Effector memory CD4-positive, alpha-beta T cell (primary cell): ENCODE data around the gene CTNND2.

Source experiments
- DNase-seq, 3 donors: peaks; one replicate each; pipeline ENCODE4 v3.0.0-alpha.2; 2020
- H3K27ac ChIP-seq: 2 replicates; pipeline ENCODE4 v1.7.0; 2013; ENCODE audit warnings: mild to moderate bottlenecking, low read length, moderate library complexity; ENCODE audit not compliant: insufficient read depth, poor library complexity, severe bottlenecking
- H3K27me3 ChIP-seq: replicated peaks from 2 replicates; pipeline ENCODE4 v1.7.0; 2013; ENCODE audit warnings: mild to moderate bottlenecking, low read length; ENCODE audit not compliant: insufficient read depth, control insufficient read depth, poor library complexity, severe bottlenecking
- H3K36me3 ChIP-seq: 2 replicates; pipeline ENCODE4 v1.7.0; 2013; ENCODE audit warnings: mild to moderate bottlenecking, low read length, moderate library complexity; ENCODE audit not compliant: control insufficient read depth, insufficient read depth
- H3K4me1 ChIP-seq: 2 replicates; pipeline ENCODE4 v1.7.0; 2013; ENCODE audit warnings: low read length, mild to moderate bottlenecking; ENCODE audit not compliant: control insufficient read depth, insufficient read depth, poor library complexity, severe bottlenecking
- H3K4me3 ChIP-seq: 2 replicates; pipeline ENCODE4 v1.7.0; 2013; ENCODE audit warnings: low read length, low read depth, mild to moderate bottlenecking; ENCODE audit not compliant: insufficient read depth, poor library complexity, severe bottlenecking
- H3K9me3 ChIP-seq: 2 replicates; pipeline ENCODE4 v1.7.0; 2013; ENCODE audit warnings: mild to moderate bottlenecking, low read length, moderate library complexity; ENCODE audit not compliant: control insufficient read depth

Gene CTNND2

GRCh38 chr5:11311272-11311671 is 593.0 kb downstream of the CTNND2 start:
- Histone ChIP-seq H3K4me3 (no peak overlapping the region), H3K27me3 (no peaks in the 10 kb centered on the region), H3K27ac (no peak overlapping the region), H3K9me3 (no peaks in the 10 kb centered on the region), H3K4me1 (no peaks in the 10 kb centered on the region), H3K36me3 (no peaks in the 10 kb centered on the region)
- no peak for DNase-seq

GRCh38 chr5:11310158-11310557 is 594.1 kb downstream of the CTNND2 start:
- Histone ChIP-seq H3K27ac (no peak overlapping the region), H3K9me3 (no peaks in the 10 kb centered on the region)
- DNase-seq, result no peak

GRCh38 chr5:11306365-11306764 is 597.9 kb downstream of the CTNND2 start:
- Histone ChIP-seq H3K4me1 (no peaks in the 10 kb centered on the region), H3K27me3 (no peaks in the 10 kb centered on the region), H3K36me3 (no peaks in the 10 kb centered on the region), H3K9me3 (no peaks in the 10 kb centered on the region), H3K27ac (no peak overlapping the region), H3K4me3 (no peak overlapping the region)
- DNase-seq, result no peak

More at GRCh38 chr5:11310158-11310557, 594.1 kb downstream of the CTNND2 start:
- no peaks in the 10 kb centered on the region for H3K27me3 ChIP-seq
- H3K4me3 ChIP-seq, result no peak overlapping the region
- H3K36me3 ChIP-seq, result no peaks in the 10 kb centered on the region
- no peaks in the 10 kb centered on the region for H3K4me1 ChIP-seq

GRCh38 chr5:11305245-11305644 is 599.0 kb downstream of the CTNND2 start:
- Histone ChIP-seq H3K4me3 (no peak overlapping the region), H3K36me3 (no peaks in the 10 kb centered on the region), H3K27ac (no peak overlapping the region), H3K27me3 (no peaks in the 10 kb centered on the region), H3K4me1 (no peaks in the 10 kb centered on the region), H3K9me3 (no peaks in the 10 kb centered on the region)
- no peak for DNase-seq

- no peak overlapping the region for H3K4me3 ChIP-seq
- DNase-seq, result no peak
- H3K27me3 ChIP-seq, result no peaks in the 10 kb centered on the region
- H3K4me1 ChIP-seq, result no peaks in the 10 kb centered on the region
- H3K9me3 ChIP-seq, result no peaks in the 10 kb centered on the region
- no peaks in the 10 kb centered on the region for H3K36me3 ChIP-seq
- no peak overlapping the region for H3K27ac ChIP-seq
These were observed 599.6 kb downstream of the CTNND2 start for GRCh38 chr5:11304641-11305040.

- Histone ChIP-seq H3K9me3 (no peaks in the 10 kb centered on the region), H3K27ac (no peak overlapping the region), H3K36me3 (no peaks in the 10 kb centered on the region), H3K4me1 (no peaks in the 10 kb centered on the region), H3K4me3 (no peak overlapping the region), H3K27me3 (no peaks in the 10 kb centered on the region)
- DNase-seq, result no peak
These were observed 601.6 kb downstream of the CTNND2 start for GRCh38 chr5:11302663-11303062.

GRCh38 chr5:11301171-11301570 is 603.1 kb downstream of the CTNND2 start:
- Histone ChIP-seq H3K9me3 (no peaks in the 10 kb centered on the region), H3K4me1 (no peaks in the 10 kb centered on the region), H3K27me3 (no peaks in the 10 kb centered on the region), H3K36me3 (no peaks in the 10 kb centered on the region), H3K27ac (no peak overlapping the region), H3K4me3 (no peak overlapping the region)
- DNase-seq, result no peak

GRCh38 chr5:11300736-11301135 is 603.5 kb downstream of the CTNND2 start:
- Histone ChIP-seq H3K27me3 (no peaks in the 10 kb centered on the region), H3K36me3 (no peaks in the 10 kb centered on the region), H3K9me3 (no peaks in the 10 kb centered on the region), H3K4me1 (no peaks in the 10 kb centered on the region), H3K27ac (no peak overlapping the region), H3K4me3 (no peak overlapping the region)
- no peak for DNase-seq

- Histone ChIP-seq H3K4me3 (no peak overlapping the region), H3K9me3 (no peaks in the 10 kb centered on the region), H3K27me3 (no peaks in the 10 kb centered on the region), H3K36me3 (no peaks in the 10 kb centered on the region), H3K27ac (no peak overlapping the region), H3K4me1 (no peaks in the 10 kb centered on the region)
- no peak for DNase-seq
These were observed 605.4 kb downstream of the CTNND2 start for GRCh38 chr5:11298877-11299276.

- no peak overlapping the region for H3K4me3 ChIP-seq
- H3K27ac ChIP-seq, result no peak overlapping the region
- no peaks in the 10 kb centered on the region for H3K36me3 ChIP-seq
- DNase-seq, result no peak
- no peaks in the 10 kb centered on the region for H3K9me3 ChIP-seq
- no peaks in the 10 kb centered on the region for H3K4me1 ChIP-seq
- H3K27me3 ChIP-seq, result no peaks in the 10 kb centered on the region
These were observed 610.7 kb downstream of the CTNND2 start for GRCh38 chr5:11293523-11293922.
